Measurements from ENCODE around the gene DAPP1.

Gene DAPP1

GRCh38 chr4:99917575-99917974, 100.9 kb downstream of the DAPP1 start:
- no peak for DNase-seq

- no peak for DNase-seq
Measured at GRCh38 chr4:99918656-99919055, 102.0 kb downstream of the DAPP1 start.

All from C1 segment of cervical spinal cord (tissue), 14 donors.